ENCODE measurements around the gene DDX49.

The DDX49 gene

DNA sequence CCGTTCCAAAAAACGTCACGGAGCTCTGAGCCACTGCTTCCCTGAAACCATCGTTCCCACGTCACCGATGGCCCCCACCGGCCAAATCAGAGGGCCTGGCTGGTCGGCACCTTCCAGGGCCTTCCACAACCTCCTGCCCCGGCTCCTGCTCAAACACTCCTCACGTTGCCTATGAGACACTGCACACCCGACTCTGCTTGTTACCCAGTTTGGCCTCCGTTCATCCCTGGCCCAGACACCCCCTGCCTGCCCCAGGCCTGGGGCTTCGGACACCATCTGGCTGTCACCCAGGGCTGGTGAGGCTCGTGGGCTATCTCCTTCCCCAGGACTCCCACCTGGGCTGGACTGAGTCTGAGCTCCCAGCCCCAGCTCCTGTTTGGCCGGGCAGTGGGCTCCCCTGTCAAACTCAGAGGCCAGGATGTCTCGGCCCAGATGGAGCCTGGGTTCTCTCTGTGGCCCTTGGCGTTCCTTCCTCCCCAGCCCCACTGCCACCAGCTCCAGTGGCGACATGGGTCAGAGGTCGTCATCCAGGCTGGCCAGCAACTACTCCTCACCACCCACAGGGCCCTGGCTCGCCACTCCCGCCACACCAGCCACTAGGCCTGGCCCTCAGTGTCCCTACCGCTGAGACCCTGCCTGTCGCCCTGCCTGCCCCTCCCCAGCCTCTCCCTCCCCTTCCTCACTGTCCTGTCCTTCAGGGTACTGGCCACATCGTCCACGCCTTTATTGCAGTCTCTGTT, 41.3 kb upstream of the DDX49 start:
- DNase-seq (ENCODE audit: low read depth), result no peak
- TF ChIP-seq, protein P1, sequence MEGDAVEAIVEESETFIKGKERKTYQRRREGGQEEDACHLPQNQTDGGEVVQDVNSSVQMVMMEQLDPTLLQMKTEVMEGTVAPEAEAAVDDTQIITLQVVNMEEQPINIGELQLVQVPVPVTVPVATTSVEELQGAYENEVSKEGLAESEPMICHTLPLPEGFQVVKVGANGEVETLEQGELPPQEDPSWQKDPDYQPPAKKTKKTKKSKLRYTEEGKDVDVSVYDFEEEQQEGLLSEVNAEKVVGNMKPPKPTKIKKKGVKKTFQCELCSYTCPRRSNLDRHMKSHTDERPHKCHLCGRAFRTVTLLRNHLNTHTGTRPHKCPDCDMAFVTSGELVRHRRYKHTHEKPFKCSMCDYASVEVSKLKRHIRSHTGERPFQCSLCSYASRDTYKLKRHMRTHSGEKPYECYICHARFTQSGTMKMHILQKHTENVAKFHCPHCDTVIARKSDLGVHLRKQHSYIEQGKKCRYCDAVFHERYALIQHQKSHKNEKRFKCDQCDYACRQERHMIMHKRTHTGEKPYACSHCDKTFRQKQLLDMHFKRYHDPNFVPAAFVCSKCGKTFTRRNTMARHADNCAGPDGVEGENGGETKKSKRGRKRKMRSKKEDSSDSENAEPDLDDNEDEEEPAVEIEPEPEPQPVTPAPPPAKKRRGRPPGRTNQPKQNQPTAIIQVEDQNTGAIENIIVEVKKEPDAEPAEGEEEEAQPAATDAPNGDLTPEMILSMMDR (conservative IDR thresholded peaks at IDR 0.05; ENCODE audit: low read depth, low read length), result no peak
- H3K4me3 ChIP-seq (ENCODE audit: low read depth, low read length), result no peak overlapping the region

DNA sequence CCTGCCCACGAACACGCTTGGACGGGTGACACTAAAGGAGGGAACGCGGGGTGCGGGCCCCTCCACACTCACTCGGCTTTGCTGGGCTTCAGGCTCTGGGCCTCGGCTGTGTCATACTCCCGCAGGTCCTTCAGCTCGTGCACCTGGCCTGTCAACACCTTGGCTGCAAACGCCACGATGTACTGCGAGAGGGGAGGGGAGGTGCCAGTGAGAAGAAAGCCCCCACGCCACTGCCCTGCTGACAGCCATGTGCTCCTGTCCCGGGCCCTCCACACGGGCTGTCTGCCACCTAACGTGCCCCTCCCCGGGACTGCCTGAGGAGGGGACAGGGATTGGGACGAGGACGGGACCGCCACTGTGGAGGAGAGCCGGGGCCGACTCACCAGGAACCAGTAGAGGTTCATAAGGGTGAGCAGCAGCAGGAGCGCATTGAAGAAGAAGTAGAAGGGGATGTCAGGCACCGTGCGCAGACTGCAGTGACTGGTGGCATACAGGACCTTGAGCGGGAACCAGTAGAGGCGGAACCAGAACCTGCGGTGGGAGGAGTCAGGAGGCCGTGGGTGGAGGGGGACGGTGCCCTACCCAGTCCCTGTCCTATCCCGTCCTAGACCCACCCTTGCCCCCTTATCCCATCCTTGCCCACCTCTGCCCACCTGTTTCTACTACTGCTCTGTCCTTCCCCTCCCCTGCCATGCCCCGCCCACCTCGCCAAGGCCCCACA, 40.5 kb upstream of the DDX49 start:
- TF ChIP-seq, protein P1 (conservative IDR thresholded peaks at IDR 0.05; ENCODE audit: low read depth, low read length), result no peak
- no peak for DNase-seq (ENCODE audit: low read depth)
- H3K4me3 ChIP-seq (ENCODE audit: low read depth, low read length), result no peak overlapping the region

DNA sequence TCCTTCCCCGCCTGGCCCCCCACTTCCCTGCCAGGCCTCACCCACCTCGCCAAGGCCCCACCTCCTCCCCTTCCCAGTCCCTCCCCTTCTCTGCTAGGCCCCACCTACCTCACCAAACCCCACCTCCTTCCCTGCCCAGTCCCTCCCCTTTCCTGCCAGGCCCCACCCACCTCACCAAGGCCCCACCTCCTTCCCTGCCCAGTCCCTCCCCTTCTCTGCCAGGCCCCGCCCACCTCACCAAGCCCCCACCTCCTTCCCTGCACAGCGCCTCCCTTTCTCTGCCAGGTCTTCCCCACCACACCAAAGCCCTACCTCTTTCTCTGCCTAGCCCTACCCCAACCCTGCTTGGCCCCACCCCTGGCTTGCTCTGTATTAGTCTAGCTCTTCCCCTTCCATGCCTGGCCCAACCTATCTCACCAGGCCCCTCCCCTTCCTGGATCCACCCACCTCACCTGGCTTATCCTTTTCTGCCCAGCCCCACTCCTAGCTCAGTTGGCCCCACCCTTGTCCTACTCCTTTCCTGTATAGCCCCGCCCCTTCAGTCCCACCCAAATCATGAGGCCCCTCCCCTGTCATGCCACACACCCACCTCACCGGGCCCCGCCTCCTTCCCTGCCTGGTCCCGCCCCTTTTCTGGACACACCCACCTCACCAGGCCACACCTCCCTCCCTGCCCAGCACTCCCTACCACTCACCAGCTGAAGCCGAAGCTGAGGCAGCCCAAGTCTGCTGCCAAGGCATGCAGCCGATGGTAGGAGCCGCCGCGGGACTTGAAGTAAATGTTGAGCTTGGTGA, 39.7 kb upstream of the DDX49 start:
- peak; percentile 15 for DNase-seq (ENCODE audit: low read depth)
- no peak overlapping the region for H3K4me3 ChIP-seq (ENCODE audit: low read depth, low read length)
- TF ChIP-seq, protein P1 (conservative IDR thresholded peaks at IDR 0.05; ENCODE audit: low read depth, low read length), result no peak

DNA sequence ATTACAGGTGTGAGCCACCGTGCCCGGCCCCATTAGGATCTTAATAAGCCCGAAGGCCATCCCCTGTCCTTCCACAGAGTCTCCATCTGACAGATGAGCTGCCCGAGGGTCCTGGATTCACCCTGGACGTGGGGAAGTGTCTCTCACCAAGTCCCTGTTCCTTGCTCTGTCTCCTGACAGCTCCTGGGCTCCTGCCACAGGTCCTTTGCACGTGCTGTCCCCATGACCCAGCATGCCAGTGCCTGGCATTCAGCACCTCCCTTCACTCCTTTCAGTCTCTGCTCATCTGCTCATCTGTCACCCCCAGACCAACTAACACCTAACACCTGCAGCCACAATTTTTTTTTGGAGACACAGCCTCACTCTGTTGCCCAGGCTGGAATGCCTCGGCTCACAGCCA, 38.0 kb upstream of the DDX49 start:
- TF ChIP-seq, protein P1 (conservative IDR thresholded peaks at IDR 0.05; ENCODE audit: low read depth, low read length), result no peak

DNA sequence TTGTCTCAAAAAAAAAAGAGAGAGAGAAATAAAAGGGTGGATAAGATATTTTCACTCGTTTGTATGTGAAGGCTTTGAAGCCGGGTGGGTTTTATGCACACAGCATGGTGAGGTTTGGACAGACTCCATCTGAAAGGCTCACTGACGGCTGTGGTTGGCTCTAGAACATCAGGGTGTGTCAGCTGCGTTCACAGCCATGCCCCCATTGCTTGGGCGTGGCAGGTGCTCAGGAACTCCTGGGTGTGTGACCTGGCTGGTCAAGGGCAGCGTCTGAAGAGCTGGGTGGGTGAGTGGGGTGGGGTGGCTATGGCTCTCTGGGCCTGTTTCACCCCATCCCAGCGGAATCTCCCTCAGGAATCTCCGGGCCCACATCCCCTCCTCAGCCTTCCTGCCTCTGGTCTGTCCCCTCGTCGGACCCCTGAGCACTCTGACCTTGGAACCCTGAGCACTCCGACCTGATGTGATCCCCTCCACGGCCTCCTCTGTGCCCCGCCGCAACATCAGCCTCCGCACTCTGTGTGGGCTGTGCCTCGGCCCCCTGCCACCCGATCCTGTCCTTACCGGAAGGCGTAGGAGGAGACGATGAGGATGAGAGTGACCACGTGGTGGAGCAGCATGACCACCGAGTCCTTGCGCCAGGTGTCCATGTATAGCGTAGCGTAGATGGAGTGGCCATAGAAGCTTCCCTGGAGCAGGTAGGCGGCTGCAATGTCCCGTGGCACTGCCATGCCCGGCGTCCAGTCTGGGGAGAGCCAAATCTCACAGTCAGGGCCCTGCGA, 35.8 kb upstream of the DDX49 start:
- no peak overlapping the region for H3K4me3 ChIP-seq (ENCODE audit: low read depth, low read length)
- TF ChIP-seq, protein P1 (conservative IDR thresholded peaks at IDR 0.05; ENCODE audit: low read depth, low read length), result no peak
- no peak for DNase-seq (ENCODE audit: low read depth)

More for the DNA sequence above, 38.0 kb upstream of the DDX49 start:
- no peak for DNase-seq (ENCODE audit: low read depth)
- no peak overlapping the region for H3K4me3 ChIP-seq (ENCODE audit: low read depth, low read length)

DNA sequence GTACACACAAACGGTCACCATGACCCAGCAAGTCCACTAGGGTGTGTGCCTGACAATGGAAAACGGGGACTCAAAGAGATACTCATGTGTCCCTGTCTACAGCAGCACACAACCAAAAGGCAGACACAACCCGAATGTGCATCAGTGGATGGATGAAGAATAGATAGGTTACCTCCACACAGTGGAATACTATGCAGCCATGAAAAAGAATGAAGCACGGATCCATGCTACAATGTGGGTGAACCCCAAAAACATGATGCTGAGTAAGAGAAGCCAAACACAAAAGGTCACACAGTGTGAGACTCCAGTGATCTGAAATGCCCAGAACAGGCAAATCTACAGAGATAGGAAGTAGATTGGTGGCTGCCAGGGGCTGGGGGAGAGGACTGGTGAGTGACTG, 32.5 kb upstream of the DDX49 start:
- no peak for DNase-seq (ENCODE audit: low read depth)
- TF ChIP-seq, protein P1 (conservative IDR thresholded peaks at IDR 0.05; ENCODE audit: low read depth, low read length), result no peak
- no peak overlapping the region for H3K4me3 ChIP-seq (ENCODE audit: low read depth, low read length)
